GM19397 (cell line): ENCODE measurements around the gene SLC9A8.
"Not testable (repeated sequence)": the region's sequence is repeated elsewhere in the genome, so short reads cannot be mapped to it uniquely, and the experiment has no call there.

Source experiments
- ATAC-seq: cut with Tn5 transposase; IDR thresholded peaks from one replicate; pipeline ENCODE4 v1.9.1; 2021; ENCODE audit warnings: mild to moderate bottlenecking, moderate library complexity; ENCODE audit not compliant: unreplicated experiment

The SLC9A8 gene

GRCh38 chr20:49812507-49813304 is at the start of gene SLC9A8:
Gene SLC9A8, plus strand, starts transcription at chr20:49812828. Its CDS starts 95 bp downstream, at chr20:49812923.
- ATAC-seq, result peak; percentile 87

GRCh38 chr20:49762940-49763766 is 49.5 kb upstream of the SLC9A8 start:
- ATAC-seq, result no peak

GRCh38 chr20:49765413-49765736 is 47.3 kb upstream of the SLC9A8 start:
- no peak for ATAC-seq

GRCh38 chr20:49765846-49766541 is 46.6 kb upstream of the SLC9A8 start:
- ATAC-seq, result no peak

- no peak for ATAC-seq
Observed at GRCh38 chr20:49766979-49767521, 45.6 kb upstream of the SLC9A8 start.

GRCh38 chr20:49768204-49769047 is 44.2 kb upstream of the SLC9A8 start:
- no peak for ATAC-seq

GRCh38 chr20:49769048-49769581 is 43.5 kb upstream of the SLC9A8 start:
- ATAC-seq, result no peak

- ATAC-seq, result no peak
Observed at GRCh38 chr20:49770634-49771033, 42.0 kb upstream of the SLC9A8 start.

- ATAC-seq, result not testable (repeated sequence)
Observed at GRCh38 chr20:49774213-49774612, 38.4 kb upstream of the SLC9A8 start.

- no peak for ATAC-seq
Observed at GRCh38 chr20:49775229-49775693, 37.4 kb upstream of the SLC9A8 start.

- ATAC-seq, result no peak
Observed at GRCh38 chr20:49779972-49780371, 32.7 kb upstream of the SLC9A8 start.

- no peak for ATAC-seq
Observed at GRCh38 chr20:49781676-49782075, 31.0 kb upstream of the SLC9A8 start.

- not testable (repeated sequence) for ATAC-seq
Observed at GRCh38 chr20:49782439-49782838, 30.2 kb upstream of the SLC9A8 start.

GRCh38 chr20:49783021-49783995 is 29.3 kb upstream of the SLC9A8 start:
- ATAC-seq, result not testable (repeated sequence)

GRCh38 chr20:49784291-49784690 is 28.3 kb upstream of the SLC9A8 start:
- no peak for ATAC-seq

GRCh38 chr20:49785149-49785851 is 27.3 kb upstream of the SLC9A8 start:
- no peak for ATAC-seq

- peak; percentile 80 for ATAC-seq
Observed at GRCh38 chr20:49785852-49786175, 26.8 kb upstream of the SLC9A8 start.

GRCh38 chr20:49786196-49786595 is 26.4 kb upstream of the SLC9A8 start:
- peak; percentile 15 for ATAC-seq
